ENCODE data around the gene IL1A. TPM values are rescaled to one million over a fixed set of nuclear protein-coding genes. Genes with fewer than 3 reads are reported as not detected.
"Not testable (repeated sequence)": the region's sequence is repeated elsewhere in the genome, so short reads cannot be mapped to it uniquely, and the experiment has no call there.

IL1A gene, protein sequence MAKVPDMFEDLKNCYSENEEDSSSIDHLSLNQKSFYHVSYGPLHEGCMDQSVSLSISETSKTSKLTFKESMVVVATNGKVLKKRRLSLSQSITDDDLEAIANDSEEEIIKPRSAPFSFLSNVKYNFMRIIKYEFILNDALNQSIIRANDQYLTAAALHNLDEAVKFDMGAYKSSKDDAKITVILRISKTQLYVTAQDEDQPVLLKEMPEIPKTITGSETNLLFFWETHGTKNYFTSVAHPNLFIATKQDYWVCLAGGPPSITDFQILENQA
- 0.16 and 1.5 TPM in 2 replicates for total RNA-seq (2014; rRNA removed; shearing (Covaris generic))

DNA sequence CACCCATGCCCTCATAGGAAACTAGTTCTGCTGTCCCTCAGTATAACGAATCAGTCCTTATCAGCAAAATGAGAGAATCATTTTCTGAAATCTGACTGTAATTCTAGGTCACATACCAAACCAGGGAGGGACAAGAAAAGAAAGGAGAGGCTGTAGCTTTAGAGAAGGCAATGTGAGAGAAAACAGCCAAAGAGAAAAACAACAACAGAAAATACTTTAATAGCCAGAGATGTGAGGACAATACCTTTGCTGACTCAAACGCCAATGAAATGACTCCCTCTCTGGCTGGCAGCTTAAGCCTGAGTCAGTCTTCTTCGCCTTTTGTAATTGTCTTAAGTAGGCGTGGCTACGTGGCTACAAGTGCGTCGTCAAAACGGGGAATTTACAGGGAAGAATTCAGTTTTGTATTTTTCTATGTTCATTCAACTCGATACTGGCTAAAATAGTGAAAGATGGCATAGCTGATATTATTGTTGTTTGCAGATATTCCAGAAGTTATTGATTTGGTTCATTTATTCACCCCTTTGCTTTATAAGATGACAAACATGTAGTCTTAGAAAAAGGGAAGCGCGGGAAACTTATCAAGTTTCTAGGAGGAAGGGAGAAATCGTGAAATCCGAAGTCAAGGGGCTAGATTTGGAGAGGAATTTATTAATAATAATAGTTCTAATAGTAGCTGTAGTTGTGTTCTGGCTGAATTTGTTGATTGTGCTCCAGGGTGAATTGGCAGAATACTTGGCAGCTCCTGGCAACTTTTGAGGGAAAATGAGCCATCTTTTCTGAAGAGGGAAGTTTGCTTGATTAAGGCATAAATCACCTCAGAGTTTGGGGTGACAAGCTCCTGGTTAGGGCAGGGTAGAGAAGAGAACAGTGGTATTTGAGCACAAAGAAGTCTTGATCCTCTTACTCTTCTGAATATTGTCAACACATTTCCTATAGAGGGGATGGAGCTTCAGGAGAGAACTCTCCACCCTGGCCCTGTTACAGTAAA lies at the start of gene IL1A:
Gene IL1A (minus strand): TSS at position 295 of the 991 bp plus-strand sequence. CDS start 723 bp downstream, outside the sequence.
- Histone ChIP-seq H3K36me3 (no peaks in the 10 kb centered on the region), H3K4me3 (no peak within 1 kb of the TSS), H3K27ac (peak within 1 kb of the TSS; percentile 42), H3K4me1 (replicated peaks) (peaks cover 33% of the 10 kb centered on the region), H3K27me3 (replicated peaks) (no peaks in the 10 kb centered on the region), H3K9me3 (replicated peaks) (0 out of 2 replicates have a peak, but pooled peaks cover 3% of the 10 kb centered on the region)
- DNase-seq (ENCODE audit: low read depth in 1 of 2, low spot score in 2 of 2), result peak; percentile 71 to 73

DNA sequence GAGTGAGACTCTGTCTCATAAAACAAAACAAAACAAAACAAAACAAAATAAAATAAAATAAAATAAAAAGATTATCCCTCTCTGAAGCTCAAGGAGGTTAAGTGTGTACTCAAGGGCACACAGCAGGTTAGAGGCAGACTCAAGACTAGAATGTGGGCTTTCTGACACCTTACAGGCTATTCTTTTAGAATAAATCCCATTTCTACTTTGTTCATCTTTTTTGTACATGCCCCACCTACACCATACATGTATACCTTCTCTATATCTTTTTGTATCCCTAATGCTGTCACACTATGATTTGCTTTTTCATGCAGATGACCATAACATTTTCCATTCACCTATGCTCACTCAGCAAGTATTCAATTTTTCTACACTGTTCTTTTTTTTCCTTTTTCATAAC lies 49.7 kb upstream of the IL1A start:
- DNase-seq (ENCODE audit: low read depth in 1 of 2, low spot score in 2 of 2), result no peak
- Histone ChIP-seq H3K27ac (no peak overlapping the region), H3K27me3 (replicated peaks) (no peaks in the 10 kb centered on the region), H3K9me3 (replicated peaks) (no peaks in the 10 kb centered on the region), H3K4me3 (no peak overlapping the region), H3K4me1 (replicated peaks) (peaks cover 19% of the 10 kb centered on the region), H3K36me3 (0 out of 2 replicates have a peak, but pooled peaks cover 3% of the 10 kb centered on the region)

- not testable (repeated sequence) for DNase-seq (ENCODE audit: low read depth in 1 of 2, low spot score in 2 of 2); H3K27ac ChIP-seq; H3K27me3 ChIP-seq (replicated peaks); H3K36me3 ChIP-seq; H3K4me3 ChIP-seq; H3K9me3 ChIP-seq (replicated peaks)
- H3K4me1 ChIP-seq (replicated peaks), result peaks cover 19% of the 10 kb centered on the region
These were observed 49.3 kb upstream of the IL1A start for GRCh38 chr2:112833639-112833931.

DNA sequence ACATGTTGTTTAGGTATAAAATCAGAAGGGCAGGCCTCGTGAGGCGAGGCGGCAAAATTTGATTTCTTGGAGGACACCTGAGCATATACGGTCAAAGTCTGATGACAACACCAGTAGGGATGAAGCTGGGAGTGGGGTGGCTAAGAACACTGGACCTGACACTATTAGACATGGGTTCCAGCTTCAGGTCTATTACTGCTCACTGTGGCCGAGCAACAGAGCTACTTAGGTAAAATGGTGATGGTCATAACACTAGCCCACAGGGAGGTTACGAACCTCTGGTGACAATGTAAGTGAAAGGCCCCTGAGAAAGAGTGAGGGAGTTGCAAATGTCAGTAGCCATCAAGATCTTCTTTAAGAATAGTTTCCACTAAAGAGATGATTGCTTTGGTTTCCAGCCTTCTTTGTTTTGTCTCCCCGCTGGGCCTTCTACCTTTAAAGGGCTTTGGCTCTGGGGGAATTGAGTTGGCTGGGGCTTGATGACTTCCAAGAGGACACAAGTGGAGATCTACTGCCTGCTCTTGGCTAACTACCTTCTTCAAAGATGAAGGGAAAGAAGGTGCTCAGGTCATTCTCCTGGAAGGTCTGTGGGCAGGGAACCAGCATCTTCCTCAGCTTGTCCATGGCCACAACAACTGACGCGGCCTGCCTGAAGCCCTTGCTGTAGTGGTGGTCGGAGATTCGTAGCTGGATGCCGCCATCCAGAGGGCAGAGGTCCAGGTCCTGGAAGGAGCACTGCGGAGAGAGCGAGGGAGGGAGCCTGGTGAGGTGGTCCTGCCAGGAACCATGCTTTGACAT lies 48.7 kb upstream of the IL1A start:
- H3K4me3 ChIP-seq, result no peak overlapping the region
- peaks cover 19% of the 10 kb centered on the region for H3K4me1 ChIP-seq (replicated peaks)
- H3K9me3 ChIP-seq (replicated peaks), result no peaks in the 10 kb centered on the region; the same call in 1 of the 2 replicates
- no peak for DNase-seq (ENCODE audit: low read depth in 1 of 2, low spot score in 2 of 2)
- no peak overlapping the region for H3K27ac ChIP-seq
- H3K27me3 ChIP-seq (replicated peaks), result no peaks in the 10 kb centered on the region
- 0 out of 2 replicates have a peak, but pooled peaks cover 3% of the 10 kb centered on the region for H3K36me3 ChIP-seq

- H3K36me3 ChIP-seq, result 0 out of 2 replicates have a peak, but pooled peaks cover 3% of the 10 kb centered on the region
- no peaks in the 10 kb centered on the region; the same call in 1 of the 2 replicates for H3K9me3 ChIP-seq (replicated peaks)
- H3K27me3 ChIP-seq (replicated peaks), result no peaks in the 10 kb centered on the region
- no peak overlapping the region for H3K4me3 ChIP-seq
- H3K27ac ChIP-seq, result no peak overlapping the region
- DNase-seq (ENCODE audit: low read depth in 1 of 2, low spot score in 2 of 2), result no peak
- peaks cover 15% of the 10 kb centered on the region for H3K4me1 ChIP-seq (replicated peaks)
These were observed 47.9 kb upstream of the IL1A start for GRCh38 chr2:112831946-112832840.

DNA sequence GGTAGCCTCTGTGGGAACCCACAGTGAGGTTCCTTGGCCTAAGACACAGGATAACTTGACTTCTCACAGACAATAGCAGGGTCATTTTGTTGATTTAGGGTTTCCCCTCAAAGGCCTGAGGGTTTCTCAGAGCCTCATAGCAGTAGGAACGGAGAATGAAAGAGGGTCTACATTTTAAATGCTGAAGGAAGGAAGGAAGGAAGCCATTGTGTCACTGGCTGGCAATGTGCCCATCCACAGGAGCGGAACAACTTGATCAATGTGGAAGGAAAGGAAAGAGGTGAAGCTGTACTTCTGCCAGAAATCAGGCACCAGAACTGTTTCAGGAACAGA lies 47.2 kb upstream of the IL1A start:
- no peaks in the 10 kb centered on the region for H3K27me3 ChIP-seq (replicated peaks)

GRCh38 chr2:112830682-112831512 lies 46.6 kb upstream of the IL1A start:
- no peaks in the 10 kb centered on the region; the same call in 1 of the 2 replicates for H3K27me3 ChIP-seq (replicated peaks)
- no peak for DNase-seq (ENCODE audit: low read depth in 1 of 2, low spot score in 2 of 2)
- H3K4me3 ChIP-seq, result no peak overlapping the region
- no peak overlapping the region for H3K27ac ChIP-seq
- peaks cover 2% of the 10 kb centered on the region for H3K4me1 ChIP-seq (replicated peaks)
- H3K36me3 ChIP-seq, result 0 out of 2 replicates have a peak, but pooled peaks cover 3% of the 10 kb centered on the region
- H3K9me3 ChIP-seq (replicated peaks), result no peaks in the 10 kb centered on the region; the same call in 1 of the 2 replicates

More for the DNA sequence above, 47.2 kb upstream of the IL1A start:
- Histone ChIP-seq H3K4me3 (no peak overlapping the region), H3K27ac (no peak overlapping the region), H3K9me3 (replicated peaks) (no peaks in the 10 kb centered on the region; the same call in 1 of the 2 replicates), H3K36me3 (0 out of 2 replicates have a peak, but pooled peaks cover 3% of the 10 kb centered on the region), H3K4me1 (replicated peaks) (peaks cover 8% of the 10 kb centered on the region)
- no peak for DNase-seq (ENCODE audit: low read depth in 1 of 2, low spot score in 2 of 2)

DNA sequence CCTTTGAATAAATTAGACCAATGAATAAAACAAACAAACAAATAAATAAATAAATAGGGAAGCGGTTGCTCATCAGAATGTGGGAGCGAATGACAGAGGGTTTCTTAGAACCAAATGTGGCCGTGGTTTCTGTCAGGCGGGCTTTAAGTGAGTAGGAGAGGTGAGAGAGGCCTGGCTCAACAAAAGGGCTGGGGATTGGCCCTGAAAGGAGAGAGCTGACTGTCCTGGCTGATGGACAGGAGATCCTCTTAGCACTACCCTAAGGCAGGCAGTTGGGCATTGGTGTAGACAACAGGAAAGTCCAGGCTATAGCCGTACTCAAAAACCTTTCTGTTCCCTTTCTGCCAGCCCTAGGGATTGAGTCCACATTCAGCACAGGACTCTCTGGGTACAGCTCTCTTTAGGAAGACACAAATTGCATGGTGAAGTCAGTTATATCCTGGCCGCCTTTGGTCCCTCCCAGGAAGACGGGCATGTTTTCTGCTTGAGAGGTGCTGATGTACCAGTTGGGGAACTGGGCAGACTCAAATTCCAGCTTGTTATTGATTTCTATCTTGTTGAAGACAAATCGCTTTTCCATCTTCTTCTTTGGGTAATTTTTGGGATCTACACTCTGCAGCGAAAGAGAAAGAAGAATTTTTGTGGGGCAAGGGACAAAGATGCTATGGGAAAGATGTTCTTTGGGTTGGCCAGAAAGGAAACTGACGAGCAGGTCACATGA lies 45.8 kb upstream of the IL1A start:
- no peak for DNase-seq (ENCODE audit: low read depth in 1 of 2, low spot score in 2 of 2)
- Histone ChIP-seq H3K27ac (no peak overlapping the region), H3K27me3 (replicated peaks) (no peaks in the 10 kb centered on the region; the same call in 1 of the 2 replicates), H3K36me3 (0 out of 2 replicates have a peak, but pooled peaks cover 3% of the 10 kb centered on the region), H3K4me3 (no peak overlapping the region), H3K9me3 (replicated peaks) (no peaks in the 10 kb centered on the region; the same call in 1 of the 2 replicates), H3K4me1 (replicated peaks) (no peaks in the 10 kb centered on the region)

DNA sequence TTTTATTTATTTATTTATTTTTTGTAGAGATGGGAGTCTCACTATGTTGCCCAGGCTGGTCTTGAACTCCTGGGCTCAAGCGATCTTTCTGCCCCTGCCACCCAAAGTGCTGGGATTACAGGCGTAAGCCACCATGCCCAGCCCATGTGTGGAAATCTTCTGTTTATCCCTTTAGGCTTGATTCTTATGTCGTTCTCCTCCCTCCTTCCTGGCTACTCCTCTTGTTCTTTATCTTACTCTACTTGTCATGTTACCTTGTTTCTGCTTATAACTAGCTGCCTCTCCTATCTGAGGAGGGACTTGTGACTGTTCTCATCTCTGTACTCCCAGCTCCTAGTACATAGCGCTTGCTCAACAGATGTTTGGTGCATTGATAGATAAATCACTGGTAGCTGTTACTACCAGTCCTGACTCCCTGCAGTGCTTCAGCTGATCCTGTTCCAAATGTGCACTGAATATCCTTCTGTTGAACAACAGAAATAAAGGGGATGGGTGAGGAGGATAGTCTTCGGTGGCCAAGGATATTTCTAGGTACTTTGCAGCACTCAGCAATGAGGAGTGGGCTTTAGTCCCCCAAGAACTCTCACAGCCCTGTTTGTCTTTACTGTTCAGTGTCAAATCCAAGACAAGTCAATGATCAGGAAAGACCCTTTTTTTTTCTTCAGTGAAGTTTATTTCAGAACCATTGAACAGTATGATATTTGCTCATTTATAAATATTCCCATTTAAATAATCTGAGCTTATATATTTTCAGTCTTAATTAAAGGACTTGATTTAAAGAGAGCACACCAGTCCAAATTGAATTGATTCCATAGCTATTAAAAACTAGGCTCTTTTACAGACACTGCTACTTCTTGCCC lies 45.0 kb upstream of the IL1A start:
- H3K9me3 ChIP-seq (replicated peaks), result no peaks in the 10 kb centered on the region; the same call in 1 of the 2 replicates
- H3K4me3 ChIP-seq, result no peak overlapping the region
- H3K27me3 ChIP-seq (replicated peaks), result no peaks in the 10 kb centered on the region; the same call in 1 of the 2 replicates
- 0 out of 2 replicates have a peak, but pooled peaks cover 3% of the 10 kb centered on the region for H3K36me3 ChIP-seq
- H3K27ac ChIP-seq, result no peak overlapping the region
- no peaks in the 10 kb centered on the region for H3K4me1 ChIP-seq (replicated peaks)
- DNase-seq (ENCODE audit: low read depth in 1 of 2, low spot score in 2 of 2), result no peak

DNA sequence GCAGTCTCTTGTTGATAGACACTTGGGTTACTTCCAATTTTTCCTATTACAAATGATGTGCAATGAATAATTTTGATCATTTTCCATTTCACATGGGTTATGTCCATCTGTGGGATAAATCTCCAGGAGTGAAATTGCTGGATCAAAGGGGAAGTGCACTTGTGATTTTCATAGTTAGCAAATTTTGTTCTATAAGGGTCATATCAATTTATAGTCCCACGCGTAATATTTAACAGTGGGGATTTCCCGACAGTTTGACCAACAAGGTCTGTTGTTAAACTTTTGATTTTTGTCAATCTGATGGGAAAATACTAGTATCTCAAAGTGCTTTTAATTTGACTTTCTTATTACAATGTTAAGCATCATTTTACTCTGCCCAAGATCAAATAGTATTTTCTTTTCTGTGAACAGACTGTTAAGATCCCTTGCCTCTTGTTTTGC lies 44.0 kb upstream of the IL1A start:
- DNase-seq (ENCODE audit: low read depth in 1 of 2, low spot score in 2 of 2), result no peak
- no peaks in the 10 kb centered on the region; the same call in 1 of the 2 replicates for H3K9me3 ChIP-seq (replicated peaks)
- 0 out of 2 replicates have a peak, but pooled peaks cover 3% of the 10 kb centered on the region for H3K36me3 ChIP-seq
- H3K27me3 ChIP-seq (replicated peaks), result no peaks in the 10 kb centered on the region; the same call in 1 of the 2 replicates
- no peak overlapping the region for H3K4me3 ChIP-seq
- H3K4me1 ChIP-seq (replicated peaks), result no peaks in the 10 kb centered on the region
- H3K27ac ChIP-seq, result no peak overlapping the region
